NCI-H146 treated with DMSO at 0.1 percent for 48 hours (cell line): ENCODE data around the gene SLC9A1.
"Not testable (repeated sequence)": the region's sequence is repeated elsewhere in the genome, so short reads cannot be mapped to it uniquely, and the experiment has no call there.

Source experiments
- DNase-seq: peaks from one replicate; lab custom pipeline; 2025; ENCODE audit not compliant: unreplicated experiment; lab: John Stamatoyannopoulos, UW

SLC9A1 gene

DNA sequence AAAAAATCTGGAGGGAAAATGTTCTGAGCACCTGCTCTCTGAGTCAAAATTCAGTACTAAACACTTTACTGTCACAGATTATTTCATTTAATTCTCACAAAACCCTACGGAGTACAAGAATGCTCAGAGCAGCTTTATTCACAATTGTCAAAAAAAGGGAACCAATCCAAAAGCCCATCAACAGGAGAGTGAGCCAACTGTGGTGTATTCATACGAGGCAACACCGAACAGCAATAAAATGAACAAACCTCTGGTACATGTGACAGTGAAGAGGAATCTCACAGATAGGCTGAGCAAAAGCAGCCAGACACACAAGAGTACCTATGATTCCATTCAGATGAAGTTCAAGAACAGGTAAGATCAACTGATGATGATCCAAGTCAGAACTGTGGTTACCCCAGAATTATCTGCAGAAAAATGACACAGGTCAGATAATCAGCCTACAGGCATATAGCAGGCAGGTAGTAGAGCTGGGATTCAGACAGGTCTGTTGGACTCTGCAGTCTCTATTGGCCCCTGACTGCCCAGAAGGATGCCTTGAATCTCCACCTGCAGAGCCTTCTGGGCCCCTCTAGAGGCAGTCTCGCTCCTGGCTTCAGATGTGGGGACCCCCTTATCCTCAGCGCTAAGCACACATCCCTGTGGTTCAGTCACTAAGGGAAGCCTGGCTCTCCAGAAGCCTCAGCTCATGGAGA is 19.2 kb downstream of the SLC9A1 start:
- no peak for DNase-seq

DNA sequence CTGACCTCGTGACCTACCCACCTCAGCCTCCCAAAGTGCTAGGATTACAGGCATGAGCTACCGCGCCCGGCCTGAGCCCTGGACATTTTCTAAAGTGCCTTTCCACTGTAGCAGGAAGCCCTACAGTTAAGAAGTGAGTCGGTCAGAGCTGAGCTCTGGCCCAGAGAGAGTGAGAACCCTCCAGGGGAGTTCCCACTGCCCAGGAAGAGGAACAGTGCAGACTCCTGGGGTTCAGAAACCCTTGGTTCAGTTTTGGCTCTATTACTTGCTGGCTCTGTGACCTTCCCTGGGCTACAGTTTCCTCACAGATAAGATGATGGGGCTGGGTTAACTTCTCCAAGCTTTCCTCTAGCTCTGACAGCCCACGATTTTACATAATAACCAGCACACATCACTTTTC is 20.9 kb downstream of the SLC9A1 start:
- no peak for DNase-seq

DNA sequence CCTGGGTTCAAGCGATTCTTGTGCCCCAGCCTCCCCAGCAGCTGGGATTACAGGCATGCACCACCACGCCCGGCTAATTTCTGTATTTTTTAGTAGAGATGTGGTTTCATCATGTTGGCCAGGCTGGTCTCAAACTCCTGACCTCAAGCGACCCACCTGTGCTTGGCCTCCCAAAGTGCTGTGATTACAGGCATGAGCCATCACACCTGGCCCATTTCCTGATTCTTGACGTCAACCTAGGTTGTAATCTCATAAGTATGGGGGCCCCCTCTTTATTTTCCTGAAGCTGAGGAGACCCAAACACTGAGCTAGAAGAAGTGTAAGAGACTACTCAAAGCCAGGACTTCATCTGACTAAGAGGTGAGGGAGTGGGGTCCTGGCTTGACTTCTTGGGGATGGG is 21.8 kb downstream of the SLC9A1 start:
- no peak for DNase-seq

DNA sequence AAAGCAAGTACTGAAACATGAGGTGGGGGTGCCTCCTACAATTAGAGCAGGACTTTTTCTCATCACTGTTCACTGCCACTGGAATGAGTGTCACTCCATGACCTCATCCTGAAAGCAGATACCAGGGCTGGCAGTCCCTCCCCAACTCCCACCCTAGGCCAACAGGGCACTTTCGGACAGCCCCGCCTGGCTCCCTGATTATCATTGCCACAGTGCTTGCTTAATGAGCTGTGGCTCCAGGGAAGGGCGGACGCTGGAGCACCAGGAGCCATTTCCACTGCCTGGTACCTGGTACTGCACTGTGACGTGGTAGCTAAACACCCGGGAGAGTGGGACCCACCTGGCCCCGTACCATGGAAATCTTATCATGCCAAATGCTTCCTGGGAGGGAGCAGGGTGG is 22.3 kb downstream of the SLC9A1 start:
- DNase-seq: no peak

DNA sequence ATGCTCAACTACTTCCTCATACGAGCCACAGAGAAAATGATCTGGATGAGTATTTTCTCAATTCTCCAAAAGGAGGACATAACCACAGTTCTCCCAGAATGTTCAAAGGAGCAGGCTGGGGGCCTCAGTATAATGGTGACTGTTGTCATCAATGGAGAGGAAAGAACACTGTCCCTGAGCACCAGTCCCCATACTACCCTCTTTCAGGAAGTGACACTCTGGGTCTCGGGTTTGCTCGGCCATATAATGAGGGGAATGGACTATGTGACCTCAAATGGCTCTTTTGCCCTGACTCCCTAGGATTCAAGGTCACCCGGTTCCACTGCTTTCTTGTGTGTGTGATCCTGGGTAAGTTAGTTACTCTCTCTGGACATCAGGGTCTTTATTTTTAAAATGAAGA is 22.8 kb downstream of the SLC9A1 start:
- DNase-seq: no peak

DNA sequence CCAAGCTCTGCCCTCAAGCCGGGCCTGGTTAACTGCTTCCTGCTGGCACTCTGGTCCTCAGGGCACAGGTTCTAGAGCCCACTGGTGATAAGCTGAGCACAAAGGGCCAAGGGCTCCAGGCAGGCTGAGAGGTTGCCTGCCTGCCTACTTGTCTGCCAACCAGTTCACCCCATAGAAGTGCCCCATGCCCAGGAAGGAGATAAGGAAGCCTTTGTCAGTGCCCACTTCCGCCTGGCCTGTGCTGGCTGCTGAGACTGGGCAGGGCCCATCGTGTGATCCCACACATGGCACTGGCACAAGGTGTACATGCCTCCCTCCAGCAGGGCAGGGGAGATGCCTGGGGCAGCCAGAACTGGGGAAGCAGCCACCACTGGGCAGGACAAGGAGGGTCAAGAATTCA is 24.1 kb downstream of the SLC9A1 start:
- DNase-seq: no peak

DNA sequence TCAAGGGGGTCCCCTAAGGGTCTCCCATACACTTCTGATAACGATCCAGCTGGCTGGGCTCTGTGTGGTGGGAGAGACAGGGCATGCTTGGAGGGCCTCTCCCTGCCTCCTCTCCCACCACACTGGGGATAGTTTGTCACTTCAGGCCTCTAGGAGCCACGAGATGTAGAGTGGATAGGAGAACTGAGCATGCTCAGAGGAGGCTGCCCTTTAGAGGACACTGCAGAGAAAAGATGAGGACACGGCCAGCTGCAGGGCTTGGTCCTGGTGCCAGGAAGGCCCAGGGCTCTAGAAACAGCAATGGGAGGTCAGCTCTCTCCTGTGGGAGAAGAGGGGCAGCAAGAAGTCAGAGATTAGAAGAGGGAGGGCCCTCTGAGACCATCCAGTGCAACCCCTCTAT is 25.7 kb downstream of the SLC9A1 start:
- no peak for DNase-seq

DNA sequence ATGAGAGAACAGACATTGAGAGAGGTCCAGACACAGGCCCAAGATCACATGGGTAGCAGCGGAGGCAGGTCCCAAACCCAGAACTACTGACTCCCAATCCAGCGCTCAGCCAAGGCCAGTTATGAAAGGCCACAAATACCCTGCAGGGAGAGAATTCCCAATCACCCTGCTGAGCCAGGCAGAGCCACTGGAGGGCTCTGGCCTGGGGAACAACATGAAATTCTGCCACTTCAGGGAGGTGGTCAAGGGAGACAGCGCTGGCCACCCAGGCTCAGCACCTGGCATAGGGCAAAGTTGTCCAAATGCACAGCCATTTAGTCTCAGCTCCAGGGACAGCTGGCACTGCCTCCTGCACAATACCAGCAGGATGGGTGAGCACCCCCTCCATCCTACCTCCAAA is 27.5 kb downstream of the SLC9A1 start:
- no peak for DNase-seq

DNA sequence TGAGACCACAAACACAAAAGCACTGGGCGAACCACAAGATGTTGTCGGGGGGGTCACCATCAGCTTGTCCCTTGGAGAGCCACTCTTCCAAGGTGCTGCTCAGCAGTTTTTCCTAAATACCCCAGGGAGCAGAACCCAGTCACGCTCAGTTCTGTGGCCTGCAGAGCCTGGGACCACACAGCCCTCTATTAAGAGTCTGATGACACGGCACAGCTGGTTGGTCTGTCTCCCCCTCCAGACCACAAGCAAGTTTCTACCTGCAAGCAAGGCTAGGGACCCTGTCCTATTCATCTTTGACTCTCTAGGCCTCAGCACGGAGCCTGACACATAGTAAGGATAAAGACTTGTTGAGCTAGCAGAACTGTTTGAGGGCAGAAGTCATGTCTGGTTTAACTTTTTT is 28.5 kb downstream of the SLC9A1 start:
- DNase-seq: no peak

DNA sequence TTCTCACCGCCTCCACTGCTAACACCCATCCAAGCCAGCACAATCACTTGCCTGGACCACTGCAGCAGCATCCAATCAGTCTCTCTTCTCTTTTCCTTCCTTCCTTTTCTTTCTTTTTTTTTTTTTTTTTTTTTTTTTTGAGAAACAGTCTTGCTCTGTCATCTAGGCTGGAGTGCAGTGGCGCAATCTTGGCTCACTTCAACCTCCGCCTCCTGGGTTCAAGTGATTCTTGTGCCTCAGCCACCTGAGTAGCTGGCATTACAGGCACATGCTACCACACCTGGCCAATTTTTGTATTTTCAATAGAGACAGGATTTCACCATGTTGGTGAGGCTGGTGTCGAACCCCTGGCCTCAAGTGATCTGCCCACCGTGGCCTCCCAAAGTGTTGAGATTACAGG is 29.8 kb downstream of the SLC9A1 start:
- DNase-seq: not testable (repeated sequence)

DNA sequence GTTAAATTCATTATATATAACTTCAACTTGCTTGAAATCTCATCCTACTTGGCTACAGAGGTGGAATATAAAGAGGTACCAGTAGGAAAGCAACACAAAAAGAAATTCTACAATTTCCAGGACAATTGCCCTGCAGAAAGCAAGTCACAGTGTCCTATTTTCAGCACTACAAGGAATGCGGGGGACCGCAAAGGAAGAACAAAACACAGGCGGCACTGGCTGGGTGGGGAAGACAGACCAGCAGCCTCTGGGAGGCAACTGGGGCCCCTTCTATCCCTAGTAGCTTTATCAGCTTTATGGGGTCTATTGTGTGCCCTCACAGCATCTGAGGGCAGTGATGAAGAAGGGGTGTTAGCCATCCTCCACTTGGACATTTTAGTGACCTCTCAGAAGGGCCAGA is 30.5 kb downstream of the SLC9A1 start:
- no peak for DNase-seq

DNA sequence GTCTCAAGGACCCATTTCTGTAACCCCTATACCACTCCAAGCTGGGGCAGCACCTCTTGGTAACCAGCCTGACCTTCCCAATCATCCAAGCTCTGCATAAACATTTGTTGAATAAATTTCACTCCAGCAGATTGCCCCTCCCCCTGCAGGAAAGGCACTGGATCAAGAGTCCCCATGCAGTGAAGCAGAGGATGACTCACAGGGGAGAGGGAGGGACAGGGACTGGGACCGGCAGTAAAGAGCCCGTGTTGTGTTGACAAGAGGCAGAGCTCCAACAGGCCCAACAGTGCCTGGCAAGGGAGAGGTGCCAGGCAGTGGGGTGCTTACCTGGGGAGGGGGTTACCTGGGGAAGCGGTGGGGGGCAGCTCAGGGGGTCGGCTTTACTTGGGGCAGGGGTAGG is 32.3 kb downstream of the SLC9A1 start:
- DNase-seq: no peak

DNA sequence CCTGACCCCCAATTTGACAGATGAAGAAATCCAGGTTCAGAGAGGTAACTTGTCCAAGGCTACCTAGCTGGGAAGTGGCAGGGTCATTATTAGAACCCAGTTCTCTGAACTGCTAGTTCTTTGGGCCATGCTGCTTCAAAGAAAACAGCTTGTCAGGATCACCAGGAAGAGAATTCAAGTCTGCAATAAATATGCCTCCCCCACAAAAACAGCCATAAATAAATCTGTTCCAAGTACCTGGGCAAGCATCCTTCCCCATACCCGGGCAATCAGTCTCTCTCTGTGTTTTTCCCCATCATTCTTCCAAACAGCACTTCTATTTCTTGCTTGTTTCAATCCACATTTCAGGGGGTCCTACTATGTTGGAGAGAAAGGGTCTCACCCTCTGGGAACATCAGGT is 34.1 kb downstream of the SLC9A1 start:
- no peak for DNase-seq

DNA sequence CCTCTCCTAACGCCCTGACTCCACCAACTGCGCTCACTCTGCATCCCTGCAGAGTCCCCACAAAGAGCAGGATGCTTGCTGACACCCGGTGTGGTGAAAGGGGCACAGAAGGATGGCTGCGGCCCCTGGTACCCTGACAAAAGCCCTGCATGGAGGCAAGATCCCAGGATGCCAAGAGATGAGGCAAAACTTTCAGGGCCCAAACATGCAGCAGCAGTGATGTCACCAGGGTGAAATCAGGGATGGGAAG is 36.6 kb downstream of the SLC9A1 start:
- DNase-seq: no peak

DNA sequence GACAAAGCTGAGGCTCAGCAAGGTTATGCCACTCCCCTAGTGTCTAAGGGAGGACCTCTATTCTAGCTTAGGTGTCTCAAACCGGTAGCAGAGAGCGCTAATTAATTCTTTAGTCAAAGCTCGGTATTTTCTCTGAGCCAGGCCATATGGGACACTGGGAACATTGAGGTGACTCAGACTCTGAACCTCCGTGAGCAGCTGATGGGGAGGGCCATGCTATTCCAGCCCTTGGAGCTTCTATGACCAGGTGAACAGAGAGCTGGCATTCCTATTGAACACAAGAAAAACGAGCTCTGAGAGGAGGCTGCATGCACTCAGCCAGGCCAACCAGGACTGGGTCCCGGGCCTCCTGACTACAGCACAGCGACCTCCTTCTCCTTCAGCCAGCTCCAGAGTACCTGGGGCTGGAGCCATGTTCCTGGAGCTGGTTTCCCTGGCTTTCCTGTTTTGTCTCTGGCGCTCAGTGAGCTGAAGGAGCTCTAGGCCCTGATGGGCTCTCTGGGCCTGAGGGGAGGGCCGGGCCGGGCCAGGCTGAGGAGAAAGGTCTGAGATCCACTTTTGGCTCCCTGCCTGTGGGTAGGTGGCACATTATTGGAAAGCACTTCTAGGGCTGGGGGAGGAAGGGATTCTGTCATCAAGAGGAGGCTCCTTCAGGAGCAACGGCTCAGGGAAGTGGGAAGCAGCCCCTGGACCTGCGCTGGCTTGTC is 37.0 kb downstream of the SLC9A1 start:
- DNase-seq: no peak

DNA sequence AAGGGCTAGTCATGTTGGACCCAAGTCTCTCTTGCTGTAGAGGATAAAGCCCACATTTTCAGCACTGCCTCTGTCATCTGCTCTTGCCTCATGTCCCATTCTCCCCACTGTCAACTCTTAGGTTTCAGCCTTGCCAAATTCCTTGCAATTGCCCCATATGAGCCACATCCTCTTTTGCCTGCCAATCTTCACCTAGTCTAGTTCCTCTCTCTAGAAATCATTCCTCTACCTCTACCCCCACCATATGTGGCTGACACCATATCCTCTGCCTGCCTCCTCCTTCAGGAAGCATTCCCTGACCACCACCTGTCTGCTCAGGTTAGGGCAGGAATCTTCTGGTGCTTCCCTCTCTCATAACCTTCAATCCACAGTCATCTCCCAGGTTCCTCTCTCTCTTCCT is 38.2 kb downstream of the SLC9A1 start:
- no peak for DNase-seq

DNA sequence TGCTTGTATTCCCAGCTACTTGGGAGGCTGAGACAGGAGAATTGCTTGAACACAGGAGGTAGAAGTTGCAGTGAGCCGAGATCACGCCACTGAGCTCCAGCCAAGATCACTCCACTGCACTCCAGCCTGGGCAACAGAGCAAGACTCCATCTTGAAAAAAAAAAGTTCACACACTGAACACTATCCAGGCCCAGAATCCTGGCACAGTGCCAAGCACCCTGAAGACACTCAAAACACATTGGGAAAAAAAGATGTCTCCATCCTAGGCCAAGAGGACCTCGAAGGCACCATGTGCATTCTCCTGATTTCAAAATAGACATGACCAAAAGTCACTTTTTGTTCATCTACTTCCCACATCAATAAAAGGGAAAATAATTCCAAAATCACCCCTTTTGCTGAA is 38.7 kb downstream of the SLC9A1 start:
- no peak for DNase-seq

DNA sequence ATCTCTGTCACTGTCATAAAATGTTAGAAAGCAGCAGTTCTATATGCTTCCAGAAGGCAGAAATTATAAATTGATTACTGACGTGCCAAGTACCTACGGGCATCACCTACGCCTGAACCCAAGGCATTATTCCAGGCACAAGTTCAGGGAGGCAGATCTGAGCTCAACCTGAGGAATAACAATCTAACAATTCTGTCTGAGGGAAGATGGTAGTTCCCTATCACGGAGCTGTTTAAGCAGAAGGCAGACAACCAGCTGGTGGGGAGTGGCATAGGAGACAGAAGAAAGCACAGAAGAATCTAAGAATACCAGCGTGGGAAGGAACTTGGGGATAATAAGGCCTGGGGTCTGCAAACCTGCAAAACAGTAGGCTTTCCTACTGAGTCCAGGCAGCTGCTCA is 40.4 kb downstream of the SLC9A1 start:
- DNase-seq: no peak

DNA sequence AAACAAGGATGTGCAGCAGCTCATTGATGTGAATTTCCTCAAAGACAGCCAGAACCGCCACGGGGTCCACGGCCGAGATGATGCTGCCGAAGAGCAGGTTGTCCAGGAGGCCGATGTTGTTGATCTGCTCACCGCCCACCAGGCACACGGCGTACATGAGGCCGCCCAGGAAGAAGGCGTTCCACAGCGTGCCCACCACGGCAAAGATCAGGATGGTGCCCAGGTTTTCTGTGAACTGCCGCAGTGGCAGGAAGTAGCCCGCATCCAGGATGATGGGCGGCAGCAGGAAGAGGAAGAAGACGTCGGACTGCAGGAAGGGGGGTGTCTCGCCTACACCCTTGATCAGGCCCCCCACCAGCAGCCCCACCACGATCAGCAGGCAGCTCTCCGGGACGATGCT is 41.1 kb downstream of the SLC9A1 start:
- no peak for DNase-seq

DNA sequence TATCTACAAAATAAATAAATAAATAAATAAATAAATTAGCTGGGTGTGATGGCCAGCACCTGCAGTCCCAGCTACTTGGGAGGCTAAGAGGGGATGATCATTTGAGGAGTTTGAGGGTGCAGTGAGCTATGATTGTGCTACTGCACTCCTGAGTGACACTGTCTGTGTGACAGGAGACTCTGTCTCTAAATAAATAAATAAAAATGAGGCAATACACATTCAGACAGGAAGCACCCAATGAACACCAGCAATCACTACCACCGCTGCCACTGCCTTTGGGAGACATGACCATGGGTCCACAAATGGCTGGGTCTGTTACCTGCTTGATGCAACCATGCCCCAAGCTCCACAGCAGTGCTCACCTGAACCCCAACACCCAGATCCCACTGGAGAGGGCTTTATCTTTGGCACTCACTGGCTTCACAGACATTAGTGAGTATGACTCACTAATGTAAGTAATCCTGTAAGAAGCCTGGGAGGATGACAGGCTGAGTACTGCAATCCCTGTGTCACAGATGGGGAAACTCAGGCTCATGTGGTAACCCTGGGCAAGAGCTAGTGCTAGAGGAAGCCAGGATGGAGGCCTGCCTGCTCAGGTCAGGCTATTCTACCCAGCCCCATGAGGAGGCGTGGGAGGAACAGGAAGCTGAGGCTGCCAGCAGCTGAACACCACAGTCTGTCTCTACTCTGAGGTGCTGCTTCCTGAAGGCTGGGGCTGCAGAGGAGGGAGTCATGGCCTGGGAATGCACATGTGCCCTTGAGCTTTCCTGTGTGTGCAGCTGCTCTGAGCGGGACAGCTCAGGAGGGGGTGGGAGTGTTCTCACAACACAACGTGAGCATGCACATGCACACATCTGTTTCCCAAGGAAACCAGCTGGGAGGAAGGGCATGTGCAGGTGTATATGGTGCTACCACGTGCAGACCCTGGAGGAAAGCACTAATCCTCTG is 43.0 kb downstream of the SLC9A1 start:
- no peak for DNase-seq

DNA sequence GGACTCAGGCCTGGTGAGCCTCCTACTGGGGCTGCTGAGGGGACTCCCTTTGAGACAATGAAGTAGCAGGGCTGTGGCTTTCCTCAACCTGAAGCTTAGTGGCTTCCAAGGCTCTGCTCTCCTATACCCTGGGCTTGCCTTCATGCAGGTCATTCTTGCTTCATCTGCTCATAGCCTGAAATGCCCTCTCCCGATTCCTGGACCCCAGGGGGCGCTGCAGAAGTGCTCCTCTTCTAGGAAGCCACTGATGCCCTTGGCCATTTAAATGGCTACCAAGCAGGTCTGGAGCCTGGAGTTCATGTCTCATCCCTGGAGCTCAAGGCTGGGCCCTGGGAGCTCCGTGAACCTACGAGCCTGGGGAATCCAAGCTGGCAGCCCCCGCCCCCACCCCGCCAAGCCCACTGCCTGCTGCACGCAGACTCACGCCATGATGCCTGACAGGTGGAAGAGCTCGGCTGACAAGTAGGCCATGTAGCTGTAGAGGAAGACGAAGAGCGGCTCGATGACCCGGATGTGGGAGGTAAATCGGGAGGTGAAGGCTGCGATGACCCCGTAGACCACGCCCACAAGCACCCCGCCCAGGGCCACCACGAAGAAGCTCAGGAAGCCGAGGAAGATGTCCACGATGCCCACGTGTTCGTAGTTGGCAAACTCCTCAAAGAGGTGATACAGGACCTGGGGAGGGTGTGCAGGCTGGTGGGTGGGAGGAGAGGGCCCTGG is 45.7 kb downstream of the SLC9A1 start:
- no peak for DNase-seq

DNA sequence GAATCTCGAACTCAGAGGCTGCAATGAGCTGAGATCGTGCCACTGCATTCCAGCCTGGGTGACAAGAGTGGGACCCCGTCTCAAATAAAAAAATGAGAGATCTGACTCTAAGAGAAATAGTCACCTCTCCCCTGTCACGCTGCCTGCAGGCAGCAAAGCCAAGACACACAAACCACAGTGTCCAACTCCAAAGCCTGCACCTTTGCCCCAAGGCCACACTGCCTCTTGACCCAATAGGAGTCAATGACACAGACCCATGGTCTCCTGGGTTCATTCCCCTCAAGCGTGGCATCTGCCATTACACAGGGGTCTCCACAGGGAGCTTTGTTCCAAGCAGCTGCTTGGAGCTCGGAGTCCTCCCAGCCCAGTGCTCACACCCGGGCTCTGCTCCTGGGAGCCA is 46.3 kb downstream of the SLC9A1 start:
- DNase-seq: no peak
